IPS-18c (cell line): Measurements from ENCODE around the gene MIEF2.
"Not testable (repeated sequence)": the region's sequence is repeated elsewhere in the genome, so short reads cannot be mapped to it uniquely, and the experiment has no call there.

Source experiments
- H3K4me3 ChIP-seq: 2 replicates; pipeline ENCODE4 v1.7.0; 2013; ENCODE audit warnings: low read depth, mild to moderate bottlenecking, low read length, moderate library complexity; ENCODE audit not compliant: insufficient read depth
- H3K9me3 ChIP-seq: one replicate; pipeline ENCODE4 v1.6.1; 2013; ENCODE audit warnings: mild to moderate bottlenecking, low read length, moderate library complexity; ENCODE audit not compliant: control insufficient read depth, insufficient read depth

Gene MIEF2

DNA sequence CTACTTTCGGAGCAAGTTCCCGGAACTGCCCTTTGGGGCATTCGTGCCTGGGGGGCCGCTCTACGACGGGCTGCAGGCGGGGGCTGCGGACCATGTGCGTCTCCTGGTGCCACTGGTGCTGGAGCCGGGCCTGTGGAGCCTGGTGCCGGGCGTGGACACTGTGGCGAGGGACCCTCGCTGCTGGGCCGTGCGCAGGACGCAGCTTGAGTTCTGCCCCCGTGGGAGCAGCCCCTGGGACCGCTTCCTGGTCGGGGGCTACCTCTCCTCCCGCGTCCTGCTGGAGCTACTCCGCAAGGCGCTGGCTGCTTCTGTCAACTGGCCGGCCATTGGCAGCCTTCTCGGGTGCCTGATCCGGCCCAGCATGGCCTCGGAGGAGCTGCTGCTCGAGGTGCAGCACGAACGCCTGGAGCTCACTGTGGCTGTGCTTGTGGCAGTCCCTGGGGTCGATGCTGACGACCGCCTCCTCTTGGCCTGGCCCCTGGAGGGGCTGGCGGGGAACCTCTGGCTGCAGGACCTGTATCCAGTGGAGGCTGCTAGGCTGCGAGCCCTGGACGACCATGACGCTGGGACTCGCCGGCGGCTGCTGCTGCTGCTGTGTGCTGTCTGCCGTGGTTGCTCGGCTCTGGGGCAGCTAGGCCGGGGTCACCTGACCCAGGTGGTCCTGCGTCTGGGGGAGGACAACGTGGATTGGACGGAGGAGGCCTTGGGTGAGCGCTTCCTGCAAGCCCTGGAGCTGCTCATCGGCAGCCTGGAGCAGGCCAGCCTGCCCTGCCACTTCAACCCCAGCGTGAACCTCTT, 3.6 kb downstream of the MIEF2 start:
- no peak overlapping the region for H3K4me3 ChIP-seq
- H3K9me3 ChIP-seq: no peaks in the 10 kb centered on the region

DNA sequence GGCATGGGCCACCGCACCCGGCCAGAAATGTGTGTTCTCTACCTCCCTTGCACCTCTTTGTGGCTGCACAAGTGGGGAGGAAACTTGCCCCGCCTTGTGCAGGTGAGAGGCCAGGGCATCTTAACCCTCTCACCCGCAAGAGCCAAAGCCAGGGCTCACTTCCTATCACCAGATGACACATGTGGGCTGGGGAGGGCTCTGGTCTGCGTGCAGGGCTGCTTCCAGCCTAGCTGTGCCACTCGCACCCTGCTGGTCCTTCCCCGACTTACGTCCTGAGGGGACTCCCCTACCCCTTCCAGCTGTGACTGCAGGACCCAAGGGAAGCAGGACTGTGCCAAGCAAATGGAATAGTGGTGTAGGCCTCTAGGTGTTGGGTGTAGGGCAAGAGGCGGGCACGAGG, 6.9 kb downstream of the MIEF2 start:
- Histone ChIP-seq H3K9me3 (no peaks in the 10 kb centered on the region), H3K4me3 (no peak overlapping the region)

DNA sequence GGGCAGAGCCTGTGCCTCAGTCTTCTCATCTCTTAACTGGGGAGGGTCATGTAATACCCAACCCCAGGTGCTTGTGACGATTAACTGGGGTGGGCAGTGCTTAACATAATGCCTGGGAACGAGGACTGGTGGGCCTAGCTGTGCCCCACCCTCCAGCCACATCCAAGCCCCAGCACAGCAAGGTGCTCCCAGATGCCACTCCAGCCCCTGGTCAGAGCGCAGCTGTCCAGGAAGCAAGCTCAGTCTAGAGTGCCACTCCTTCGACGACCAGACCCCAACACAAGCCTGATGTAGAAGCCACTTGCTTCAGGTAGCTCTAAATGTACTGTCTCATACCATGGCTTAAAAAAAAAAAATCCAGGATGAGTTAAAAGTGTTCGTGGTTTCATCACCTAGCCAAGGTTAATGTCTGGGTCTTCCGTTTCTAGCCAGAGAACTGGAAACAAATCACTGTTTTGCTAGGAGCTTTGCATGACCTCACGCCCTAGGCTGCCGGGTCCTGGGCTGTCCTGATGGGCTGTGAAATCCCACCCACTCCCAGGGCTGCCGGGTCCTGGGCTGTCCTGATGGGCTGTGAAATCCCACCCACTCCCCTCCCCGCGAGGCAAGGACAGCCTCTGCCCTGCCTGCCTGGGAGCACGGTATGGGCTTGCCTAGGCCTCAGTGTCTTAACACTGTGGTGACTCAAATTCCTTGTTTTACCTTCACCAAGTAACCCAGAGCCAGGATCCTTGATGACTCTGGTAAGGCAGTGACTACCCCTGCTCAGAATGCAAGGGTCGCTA, 7.7 kb downstream of the MIEF2 start:
- Histone ChIP-seq H3K4me3 (no peak overlapping the region), H3K9me3 (no peaks in the 10 kb centered on the region)

DNA sequence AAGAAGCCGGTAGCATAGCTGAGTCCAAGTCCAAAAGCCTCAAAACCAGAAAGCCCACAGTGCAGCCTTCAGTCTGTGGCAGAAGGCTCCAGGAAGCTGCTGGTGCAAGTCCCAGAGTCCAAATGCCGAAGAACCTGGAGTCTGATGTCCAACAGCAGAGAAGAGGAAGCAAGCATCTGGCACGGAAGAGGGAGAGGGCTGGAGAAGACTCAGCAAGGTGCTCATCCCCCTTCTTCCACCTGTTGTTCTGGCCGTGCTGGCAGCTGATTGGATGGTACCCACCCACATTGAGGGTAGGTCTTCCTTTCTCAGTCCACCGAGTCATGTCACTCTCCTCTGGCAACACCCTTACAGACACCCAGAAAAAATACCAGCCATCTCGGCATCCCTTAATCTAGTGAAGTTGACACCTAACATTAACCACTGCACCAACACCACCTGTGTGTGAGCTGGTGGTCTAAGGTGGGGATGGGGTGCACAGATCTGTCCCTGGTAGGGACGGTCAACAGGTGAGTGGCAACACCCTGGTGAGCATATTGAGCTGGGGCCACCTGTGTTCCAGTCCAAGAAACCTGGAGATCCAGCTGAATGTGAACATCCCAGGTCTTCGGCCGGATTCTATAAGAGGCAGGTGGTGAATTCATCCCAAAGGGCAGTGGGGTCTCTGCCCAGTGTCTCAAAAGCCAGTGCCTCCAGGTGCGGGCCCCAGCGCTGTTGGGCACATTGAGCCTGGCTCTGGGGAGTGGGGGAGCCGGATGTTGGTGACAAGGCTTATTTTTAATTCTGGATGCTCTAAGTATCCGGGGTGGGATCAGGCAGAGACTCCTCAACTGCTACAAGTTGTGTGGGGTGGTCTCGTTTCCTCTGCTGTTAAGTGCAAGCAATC, 9.8 kb downstream of the MIEF2 start:
- no peaks in the 10 kb centered on the region for H3K9me3 ChIP-seq
- no peak overlapping the region for H3K4me3 ChIP-seq

GRCh38 chr17:18277076-18277475, 16.6 kb downstream of the MIEF2 start:
- Histone ChIP-seq H3K4me3 (no peak overlapping the region), H3K9me3 (no peaks in the 10 kb centered on the region)

- no peak overlapping the region for H3K4me3 ChIP-seq
- H3K9me3 ChIP-seq: no peaks in the 10 kb centered on the region
Measured at GRCh38 chr17:18278867-18279266, 18.4 kb downstream of the MIEF2 start.

DNA sequence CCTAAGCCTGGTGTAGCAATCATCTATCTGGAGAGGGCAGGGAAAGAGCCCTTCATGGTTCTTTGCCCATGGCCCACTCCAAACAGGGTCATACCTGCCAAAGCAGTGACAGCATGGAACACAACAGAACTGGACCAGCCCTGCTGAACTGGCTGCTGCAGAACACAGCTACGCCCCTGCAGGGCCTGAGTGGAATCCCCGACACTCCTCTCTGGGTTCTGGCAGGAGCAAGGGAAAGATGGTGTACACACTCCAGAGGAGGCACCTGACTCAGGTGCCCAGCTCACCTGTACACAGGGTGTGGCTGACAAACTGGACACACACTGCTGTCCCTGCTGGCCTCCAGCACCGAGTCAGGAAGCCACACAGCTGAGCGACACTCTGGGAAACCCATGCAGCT, 19.8 kb downstream of the MIEF2 start:
- H3K4me3 ChIP-seq: no peak overlapping the region
- no peaks in the 10 kb centered on the region for H3K9me3 ChIP-seq

GRCh38 chr17:18280766-18281371, 20.4 kb downstream of the MIEF2 start:
- H3K4me3 ChIP-seq: no peak overlapping the region
- no peaks in the 10 kb centered on the region for H3K9me3 ChIP-seq

- no peaks in the 10 kb centered on the region for H3K9me3 ChIP-seq
- H3K4me3 ChIP-seq: no peak overlapping the region
Measured at GRCh38 chr17:18281788-18282187, 21.3 kb downstream of the MIEF2 start.

DNA sequence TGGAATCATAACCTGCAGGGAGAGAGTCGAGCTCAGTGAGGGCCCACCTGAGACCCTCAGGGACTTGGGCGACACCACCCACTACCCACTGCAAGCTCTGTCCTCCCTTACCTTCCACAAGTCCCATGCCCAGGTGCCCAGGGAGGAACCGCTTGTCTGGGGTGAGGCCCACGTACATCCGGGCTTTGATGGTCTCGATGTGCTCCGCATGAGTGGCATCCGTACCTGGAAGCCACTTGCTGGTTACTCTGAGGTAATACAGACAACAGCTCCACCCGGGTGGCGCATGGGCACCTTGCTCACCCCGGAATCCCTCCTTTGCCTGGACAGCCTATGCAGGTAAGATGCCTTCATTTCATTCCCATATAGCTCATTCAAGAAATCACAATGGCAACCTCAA, 24.8 kb downstream of the MIEF2 start:
- Histone ChIP-seq H3K9me3 (no peaks in the 10 kb centered on the region), H3K4me3 (no peak overlapping the region)

- no peak overlapping the region for H3K4me3 ChIP-seq
- H3K9me3 ChIP-seq: no peaks in the 10 kb centered on the region
Measured at GRCh38 chr17:18291718-18292540, 31.5 kb downstream of the MIEF2 start.

- H3K9me3 ChIP-seq, H3K4me3 ChIP-seq: not testable (repeated sequence)
Measured at GRCh38 chr17:18298061-18298460, 37.6 kb downstream of the MIEF2 start.

- Histone ChIP-seq H3K9me3 (peaks cover 3% of the 10 kb centered on the region), H3K4me3 (no peak overlapping the region)
Measured at GRCh38 chr17:18300725-18301480, 40.4 kb downstream of the MIEF2 start.

- H3K4me3 ChIP-seq, H3K9me3 ChIP-seq: not testable (repeated sequence)
Measured at GRCh38 chr17:18303206-18303605, 42.7 kb downstream of the MIEF2 start.

GRCh38 chr17:18309202-18309601, 48.7 kb downstream of the MIEF2 start:
- H3K4me3 ChIP-seq: no peak overlapping the region

More at GRCh38 chr17:18309202-18309601, 48.7 kb downstream of the MIEF2 start:
- no peaks in the 10 kb centered on the region for H3K9me3 ChIP-seq
